GM12878 (cell line): Measurements from ENCODE around the gene MEN1. TPM values are rescaled to one million over a fixed set of nuclear protein-coding genes. Genes with fewer than 3 reads are reported as not detected.

ENCODE experiments used
- ATF7 ChIP-seq: fragments of 450-650 bp; IDR thresholded peaks from 2 replicates; pipeline ENCODE4 v1.6.1; 2016; ENCODE audit warnings: low read depth, mild to moderate bottlenecking
- BHLHE40 ChIP-seq, 2 experiments: fragments of 450-650 bp in 1 of 2; IDR thresholded peaks; 2 replicates each; pipeline ENCODE4 v1.6.1; 2011 to 2017; ENCODE audit warnings: low read depth in 2 of 2, borderline replicate concordance in 1 of 2, improper control_type of control experiment in 1 of 2, low read length in 1 of 2, mild to moderate bottlenecking in 1 of 2
- EGR1 ChIP-seq, 2 experiments: IDR thresholded peaks; 1 replicate in 1 of 2; 2 replicates in 1 of 2; pipeline ENCODE4 v1.6.1; 2011 to 2012; ENCODE audit warnings: low read depth in 2 of 2, low read length in 2 of 2, borderline replicate concordance in 1 of 2, mild to moderate bottlenecking in 1 of 2, moderate library complexity in 1 of 2
- ESRRA ChIP-seq: IDR thresholded peaks from 2 replicates; pipeline ENCODE4 v1.6.1; 2012; ENCODE audit warnings: mild to moderate bottlenecking, low read length, improper control_type of control experiment
- GABPA ChIP-seq: IDR thresholded peaks from 2 replicates; pipeline ENCODE4 v1.6.1; 2014; ENCODE audit warnings: antibody characterized with exemption, low read depth, mild to moderate bottlenecking, inconsistent platforms
- GATAD2B ChIP-seq: fragments of 450-650 bp; conservative IDR thresholded peaks from 2 replicates; pipeline ENCODE4 v1.6.1; 2017; ENCODE audit warnings: low read depth, mild to moderate bottlenecking, moderate library complexity
- MXI1 ChIP-seq: fragments of 150-350 bp; IDR thresholded peaks from 2 replicates; pipeline ENCODE4 v1.6.1; 2011; ENCODE audit warnings: low read depth, mild to moderate bottlenecking, inconsistent platforms, low read length, improper control_type of control experiment
- NR2F1 ChIP-seq: fragments of 450-650 bp; conservative IDR thresholded peaks from 2 replicates; pipeline ENCODE4 v1.6.1; 2017; ENCODE audit warnings: mild to moderate bottlenecking
- POLR2AphosphoS5 ChIP-seq: IDR thresholded peaks from 2 replicates; pipeline ENCODE4 v1.6.1; 2011; ENCODE audit warnings: mild to moderate bottlenecking, low read length, inconsistent platforms
- STAT1 ChIP-seq: fragments of 450-650 bp; conservative IDR thresholded peaks from 2 replicates; pipeline ENCODE4 v1.6.1; 2014; ENCODE audit warnings: antibody characterized with exemption, mild to moderate bottlenecking
- TCF3 ChIP-seq: IDR thresholded peaks from 2 replicates; pipeline ENCODE4 v1.6.1; 2012; ENCODE audit warnings: low read depth, mild to moderate bottlenecking, low read length, borderline replicate concordance; ENCODE audit not compliant: insufficient read depth
- polyA plus RNA-seq, 11 experiments: library from polyadenylated mRNA; depleted of rRNA in 4 of 11; unstranded in 6 of 11; stranded (reverse) in 5 of 11; fragments of >200 nt; fragmentation: Nextera tagmentation in 4 of 11; fragmentation: Illumina TruSeq in 1 of 11; extraction: Ambion mirVana in 4 of 11; extraction: Trizol in 1 of 11; gene quantifications; 1 replicate in 1 of 11; 2 replicates in 10 of 11; pipeline versions ENCODE4 v1.2.1 to v1.2.3, GENCODE V29; 2011 to 2016; ENCODE audit warnings: inconsistent platforms in 2 of 11, missing spikeins in 2 of 11, low read depth in 1 of 11
- total RNA-seq, 4 experiments: library from RNA; depleted of rRNA in 3 of 4; stranded (reverse); fragments of >200 nt in 3 of 4; fragmentation: Illumina TruSeq in 1 of 4; extraction: Trizol in 1 of 4; gene quantifications; 2 replicates each; pipeline versions ENCODE4 v1.2.1 to v1.2.3, GENCODE V29; 2013 to 2021
- TF ChIP-seq, protein P1 (sequence below): fragments of 450-650 bp; IDR thresholded peaks from 2 replicates; pipeline ENCODE4 v1.6.1; 2016; ENCODE audit warnings: mild to moderate bottlenecking
- TF ChIP-seq, protein P2 (sequence below): fragments of 450-650 bp; formaldehyde crosslinking; IDR thresholded peaks from 2 replicates; pipeline ENCODE4 v1.4.0; 2022; ENCODE audit warnings: mild to moderate bottlenecking, moderate library complexity
- TF ChIP-seq, protein P3 (sequence below): fragments of 450-650 bp; IDR thresholded peaks from 2 replicates; pipeline ENCODE4 v1.6.1; 2018; ENCODE audit warnings: mild to moderate bottlenecking, low read depth, moderate library complexity; ENCODE audit not compliant: partially characterized antibody
- TF ChIP-seq, protein P4 (sequence below): fragments of 450-650 bp; IDR thresholded peaks from 2 replicates; pipeline ENCODE4 v1.6.1; 2017; ENCODE audit warnings: mild to moderate bottlenecking
- TF ChIP-seq, protein P5 (sequence below): fragments of 450-650 bp; formaldehyde crosslinking; IDR thresholded peaks from 2 replicates; pipeline ENCODE4 v1.4.0; 2020; ENCODE audit warnings: mild to moderate bottlenecking, moderate library complexity

The MEN1 gene
- total and polyA plus RNA-seq, 10 of the 15 experiments (the other 5 are each of a cell fraction or from before 2014, with no cell fraction given), result 2.5 to 39.7 (median 20.7) TPM

DNA sequence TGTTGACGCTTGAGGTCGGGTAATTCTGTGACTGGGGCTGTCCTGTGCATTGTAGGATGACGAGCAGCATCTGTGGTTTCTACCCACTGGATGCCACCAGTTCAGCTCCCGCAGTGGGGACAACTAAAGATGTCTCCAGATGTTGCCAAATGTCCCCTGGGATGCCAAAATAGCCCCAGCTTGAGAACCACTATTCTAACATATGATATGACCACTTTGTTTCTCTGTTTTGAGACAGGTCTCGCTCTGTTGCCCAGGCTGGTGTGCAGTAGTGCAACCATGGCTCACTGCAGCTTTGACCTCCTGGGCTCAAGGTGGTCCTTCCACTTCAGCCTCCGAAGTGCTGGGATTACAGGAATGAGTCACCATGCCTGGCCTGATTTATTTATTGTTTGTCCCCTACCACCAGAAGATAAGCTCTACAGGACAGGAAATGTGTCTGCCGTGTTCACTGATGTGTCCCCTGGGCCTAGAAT lies 4.4 kb upstream of the MEN1 start (continued):
- TF ChIP-seq, protein P1, sequence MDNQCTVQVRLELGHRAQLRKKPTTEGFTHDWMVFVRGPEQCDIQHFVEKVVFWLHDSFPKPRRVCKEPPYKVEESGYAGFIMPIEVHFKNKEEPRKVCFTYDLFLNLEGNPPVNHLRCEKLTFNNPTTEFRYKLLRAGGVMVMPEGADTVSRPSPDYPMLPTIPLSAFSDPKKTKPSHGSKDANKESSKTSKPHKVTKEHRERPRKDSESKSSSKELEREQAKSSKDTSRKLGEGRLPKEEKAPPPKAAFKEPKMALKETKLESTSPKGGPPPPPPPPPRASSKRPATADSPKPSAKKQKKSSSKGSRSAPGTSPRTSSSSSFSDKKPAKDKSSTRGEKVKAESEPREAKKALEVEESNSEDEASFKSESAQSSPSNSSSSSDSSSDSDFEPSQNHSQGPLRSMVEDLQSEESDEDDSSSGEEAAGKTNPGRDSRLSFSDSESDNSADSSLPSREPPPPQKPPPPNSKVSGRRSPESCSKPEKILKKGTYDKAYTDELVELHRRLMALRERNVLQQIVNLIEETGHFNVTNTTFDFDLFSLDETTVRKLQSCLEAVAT, result peak; percentile 30; the same call in 1 of the 2 replicates
- TF ChIP-seq GATAD2B (peak; percentile 54), ATF7 (0 out of 2 replicates have a peak, but pooled peaks have one; percentile 23), BHLHE40 (IDR thresholded peaks at IDR 0.05; ENCODE audit: borderline replicate concordance in 1 of 2, low read depth in 2 of 2, low read length in 1 of 2) (peak in 1 of 2 experiments; percentile 12; a peak in 2 of 4 replicates), EGR1 (IDR thresholded peaks at IDR 0.05; ENCODE audit: borderline replicate concordance in 1 of 2, low read depth in 2 of 2, low read length in 2 of 2) (no peak), STAT1 (no peak), TCF3 (peak; percentile 58; the same call in 1 of the 2 replicates), MXI1 (no peak), NR2F1 (peak; percentile 83), GABPA (no peak), ESRRA (no peak), POLR2AphosphoS5 (no peak)
- TF ChIP-seq, protein P2, sequence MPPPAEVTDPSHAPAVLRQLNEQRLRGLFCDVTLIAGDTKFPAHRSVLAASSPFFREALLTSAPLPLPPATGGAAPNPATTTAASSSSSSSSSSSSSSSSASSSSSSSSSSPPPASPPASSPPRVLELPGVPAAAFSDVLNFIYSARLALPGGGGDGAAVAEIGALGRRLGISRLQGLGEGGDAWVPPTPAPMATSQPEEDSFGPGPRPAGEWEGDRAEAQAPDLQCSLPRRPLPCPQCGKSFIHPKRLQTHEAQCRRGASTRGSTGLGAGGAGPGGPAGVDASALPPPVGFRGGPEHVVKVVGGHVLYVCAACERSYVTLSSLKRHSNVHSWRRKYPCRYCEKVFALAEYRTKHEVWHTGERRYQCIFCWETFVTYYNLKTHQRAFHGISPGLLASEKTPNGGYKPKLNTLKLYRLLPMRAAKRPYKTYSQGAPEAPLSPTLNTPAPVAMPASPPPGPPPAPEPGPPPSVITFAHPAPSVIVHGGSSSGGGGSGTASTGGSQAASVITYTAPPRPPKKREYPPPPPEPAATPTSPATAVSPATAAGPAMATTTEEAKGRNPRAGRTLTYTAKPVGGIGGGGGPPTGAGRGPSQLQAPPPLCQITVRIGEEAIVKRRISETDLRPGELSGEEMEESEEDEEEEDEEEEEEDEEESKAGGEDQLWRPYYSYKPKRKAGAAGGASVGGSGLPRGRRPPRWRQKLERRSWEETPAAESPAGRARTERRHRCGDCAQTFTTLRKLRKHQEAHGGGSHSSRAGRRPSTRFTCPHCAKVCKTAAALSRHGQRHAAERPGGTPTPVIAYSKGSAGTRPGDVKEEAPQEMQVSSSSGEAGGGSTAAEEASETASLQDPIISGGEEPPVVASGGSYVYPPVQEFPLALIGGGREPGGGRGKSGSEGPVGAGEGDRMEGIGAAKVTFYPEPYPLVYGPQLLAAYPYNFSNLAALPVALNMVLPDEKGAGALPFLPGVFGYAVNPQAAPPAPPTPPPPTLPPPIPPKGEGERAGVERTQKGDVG (CRISPR knock-in tag), result no peak
- TF ChIP-seq, protein P3, sequence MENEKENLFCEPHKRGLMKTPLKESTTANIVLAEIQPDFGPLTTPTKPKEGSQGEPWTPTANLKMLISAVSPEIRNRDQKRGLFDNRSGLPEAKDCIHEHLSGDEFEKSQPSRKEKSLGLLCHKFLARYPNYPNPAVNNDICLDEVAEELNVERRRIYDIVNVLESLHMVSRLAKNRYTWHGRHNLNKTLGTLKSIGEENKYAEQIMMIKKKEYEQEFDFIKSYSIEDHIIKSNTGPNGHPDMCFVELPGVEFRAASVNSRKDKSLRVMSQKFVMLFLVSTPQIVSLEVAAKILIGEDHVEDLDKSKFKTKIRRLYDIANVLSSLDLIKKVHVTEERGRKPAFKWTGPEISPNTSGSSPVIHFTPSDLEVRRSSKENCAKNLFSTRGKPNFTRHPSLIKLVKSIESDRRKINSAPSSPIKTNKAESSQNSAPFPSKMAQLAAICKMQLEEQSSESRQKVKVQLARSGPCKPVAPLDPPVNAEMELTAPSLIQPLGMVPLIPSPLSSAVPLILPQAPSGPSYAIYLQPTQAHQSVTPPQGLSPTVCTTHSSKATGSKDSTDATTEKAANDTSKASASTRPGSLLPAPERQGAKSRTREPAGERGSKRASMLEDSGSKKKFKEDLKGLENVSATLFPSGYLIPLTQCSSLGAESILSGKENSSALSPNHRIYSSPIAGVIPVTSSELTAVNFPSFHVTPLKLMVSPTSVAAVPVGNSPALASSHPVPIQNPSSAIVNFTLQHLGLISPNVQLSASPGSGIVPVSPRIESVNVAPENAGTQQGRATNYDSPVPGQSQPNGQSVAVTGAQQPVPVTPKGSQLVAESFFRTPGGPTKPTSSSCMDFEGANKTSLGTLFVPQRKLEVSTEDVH, result no peak
- TF ChIP-seq, protein P4, sequence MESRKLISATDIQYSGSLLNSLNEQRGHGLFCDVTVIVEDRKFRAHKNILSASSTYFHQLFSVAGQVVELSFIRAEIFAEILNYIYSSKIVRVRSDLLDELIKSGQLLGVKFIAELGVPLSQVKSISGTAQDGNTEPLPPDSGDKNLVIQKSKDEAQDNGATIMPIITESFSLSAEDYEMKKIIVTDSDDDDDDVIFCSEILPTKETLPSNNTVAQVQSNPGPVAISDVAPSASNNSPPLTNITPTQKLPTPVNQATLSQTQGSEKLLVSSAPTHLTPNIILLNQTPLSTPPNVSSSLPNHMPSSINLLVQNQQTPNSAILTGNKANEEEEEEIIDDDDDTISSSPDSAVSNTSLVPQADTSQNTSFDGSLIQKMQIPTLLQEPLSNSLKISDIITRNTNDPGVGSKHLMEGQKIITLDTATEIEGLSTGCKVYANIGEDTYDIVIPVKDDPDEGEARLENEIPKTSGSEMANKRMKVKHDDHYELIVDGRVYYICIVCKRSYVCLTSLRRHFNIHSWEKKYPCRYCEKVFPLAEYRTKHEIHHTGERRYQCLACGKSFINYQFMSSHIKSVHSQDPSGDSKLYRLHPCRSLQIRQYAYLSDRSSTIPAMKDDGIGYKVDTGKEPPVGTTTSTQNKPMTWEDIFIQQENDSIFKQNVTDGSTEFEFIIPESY, result no peak
- TF ChIP-seq, protein P5, sequence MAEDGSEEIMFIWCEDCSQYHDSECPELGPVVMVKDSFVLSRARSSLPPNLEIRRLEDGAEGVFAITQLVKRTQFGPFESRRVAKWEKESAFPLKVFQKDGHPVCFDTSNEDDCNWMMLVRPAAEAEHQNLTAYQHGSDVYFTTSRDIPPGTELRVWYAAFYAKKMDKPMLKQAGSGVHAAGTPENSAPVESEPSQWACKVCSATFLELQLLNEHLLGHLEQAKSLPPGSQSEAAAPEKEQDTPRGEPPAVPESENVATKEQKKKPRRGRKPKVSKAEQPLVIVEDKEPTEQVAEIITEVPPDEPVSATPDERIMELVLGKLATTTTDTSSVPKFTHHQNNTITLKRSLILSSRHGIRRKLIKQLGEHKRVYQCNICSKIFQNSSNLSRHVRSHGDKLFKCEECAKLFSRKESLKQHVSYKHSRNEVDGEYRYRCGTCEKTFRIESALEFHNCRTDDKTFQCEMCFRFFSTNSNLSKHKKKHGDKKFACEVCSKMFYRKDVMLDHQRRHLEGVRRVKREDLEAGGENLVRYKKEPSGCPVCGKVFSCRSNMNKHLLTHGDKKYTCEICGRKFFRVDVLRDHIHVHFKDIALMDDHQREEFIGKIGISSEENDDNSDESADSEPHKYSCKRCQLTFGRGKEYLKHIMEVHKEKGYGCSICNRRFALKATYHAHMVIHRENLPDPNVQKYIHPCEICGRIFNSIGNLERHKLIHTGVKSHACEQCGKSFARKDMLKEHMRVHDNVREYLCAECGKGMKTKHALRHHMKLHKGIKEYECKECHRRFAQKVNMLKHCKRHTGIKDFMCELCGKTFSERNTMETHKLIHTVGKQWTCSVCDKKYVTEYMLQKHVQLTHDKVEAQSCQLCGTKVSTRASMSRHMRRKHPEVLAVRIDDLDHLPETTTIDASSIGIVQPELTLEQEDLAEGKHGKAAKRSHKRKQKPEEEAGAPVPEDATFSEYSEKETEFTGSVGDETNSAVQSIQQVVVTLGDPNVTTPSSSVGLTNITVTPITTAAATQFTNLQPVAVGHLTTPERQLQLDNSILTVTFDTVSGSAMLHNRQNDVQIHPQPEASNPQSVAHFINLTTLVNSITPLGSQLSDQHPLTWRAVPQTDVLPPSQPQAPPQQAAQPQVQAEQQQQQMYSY, result no peak
